ENCODE results near the gene ILKAP.

The ILKAP gene

GRCh38 chr2:238137885-238138284, 65.6 kb downstream of the ILKAP start:
- no peak for DNase-seq (ENCODE audit: low read depth)

- DNase-seq (ENCODE audit: low read depth), result peak; percentile 13
These were observed 66.5 kb downstream of the ILKAP start for GRCh38 chr2:238136820-238137537.

GRCh38 chr2:238135601-238136150, 67.8 kb downstream of the ILKAP start:
- no peak for DNase-seq (ENCODE audit: low read depth)

GRCh38 chr2:238134393-238134785, 69.1 kb downstream of the ILKAP start:
- DNase-seq (ENCODE audit: low read depth), result no peak

- DNase-seq (ENCODE audit: low read depth), result no peak
These were observed 69.7 kb downstream of the ILKAP start for GRCh38 chr2:238133499-238134392.

- DNase-seq (ENCODE audit: low read depth), result no peak
These were observed 70.7 kb downstream of the ILKAP start for GRCh38 chr2:238132463-238133450.

GRCh38 chr2:238131761-238132462, 71.6 kb downstream of the ILKAP start:
- no peak for DNase-seq (ENCODE audit: low read depth)

- DNase-seq (ENCODE audit: low read depth), result no peak
These were observed 72.5 kb downstream of the ILKAP start for GRCh38 chr2:238130696-238131628.

- no peak for DNase-seq (ENCODE audit: low read depth)
These were observed 73.3 kb downstream of the ILKAP start for GRCh38 chr2:238130111-238130695.

GRCh38 chr2:238129166-238130010, 74.1 kb downstream of the ILKAP start:
- no peak for DNase-seq (ENCODE audit: low read depth)

- no peak for DNase-seq (ENCODE audit: low read depth)
These were observed 74.9 kb downstream of the ILKAP start for GRCh38 chr2:238128534-238129001.

GRCh38 chr2:238128061-238128440, 75.4 kb downstream of the ILKAP start:
- DNase-seq (ENCODE audit: low read depth), result no peak

GRCh38 chr2:238127165-238128060, 76.1 kb downstream of the ILKAP start:
- no peak for DNase-seq (ENCODE audit: low read depth)

- DNase-seq (ENCODE audit: low read depth), result no peak
These were observed 76.7 kb downstream of the ILKAP start for GRCh38 chr2:238126775-238127164.

GRCh38 chr2:238126338-238126737, 77.2 kb downstream of the ILKAP start:
- no peak for DNase-seq (ENCODE audit: low read depth)

GRCh38 chr2:238125127-238125885, 78.2 kb downstream of the ILKAP start:
- no peak for DNase-seq (ENCODE audit: low read depth)
